Nucleus accumbens (tissue), 56 donors: ENCODE results near the gene CAND2.
A peak's percentile ranks its signal among the peaks of the same experiment; 100 is the strongest.

Source experiments
- DNase-seq, 56 donors: peaks; one replicate each; lab custom pipeline; 2025; lab: John Stamatoyannopoulos, UW

CAND2 gene

DNA sequence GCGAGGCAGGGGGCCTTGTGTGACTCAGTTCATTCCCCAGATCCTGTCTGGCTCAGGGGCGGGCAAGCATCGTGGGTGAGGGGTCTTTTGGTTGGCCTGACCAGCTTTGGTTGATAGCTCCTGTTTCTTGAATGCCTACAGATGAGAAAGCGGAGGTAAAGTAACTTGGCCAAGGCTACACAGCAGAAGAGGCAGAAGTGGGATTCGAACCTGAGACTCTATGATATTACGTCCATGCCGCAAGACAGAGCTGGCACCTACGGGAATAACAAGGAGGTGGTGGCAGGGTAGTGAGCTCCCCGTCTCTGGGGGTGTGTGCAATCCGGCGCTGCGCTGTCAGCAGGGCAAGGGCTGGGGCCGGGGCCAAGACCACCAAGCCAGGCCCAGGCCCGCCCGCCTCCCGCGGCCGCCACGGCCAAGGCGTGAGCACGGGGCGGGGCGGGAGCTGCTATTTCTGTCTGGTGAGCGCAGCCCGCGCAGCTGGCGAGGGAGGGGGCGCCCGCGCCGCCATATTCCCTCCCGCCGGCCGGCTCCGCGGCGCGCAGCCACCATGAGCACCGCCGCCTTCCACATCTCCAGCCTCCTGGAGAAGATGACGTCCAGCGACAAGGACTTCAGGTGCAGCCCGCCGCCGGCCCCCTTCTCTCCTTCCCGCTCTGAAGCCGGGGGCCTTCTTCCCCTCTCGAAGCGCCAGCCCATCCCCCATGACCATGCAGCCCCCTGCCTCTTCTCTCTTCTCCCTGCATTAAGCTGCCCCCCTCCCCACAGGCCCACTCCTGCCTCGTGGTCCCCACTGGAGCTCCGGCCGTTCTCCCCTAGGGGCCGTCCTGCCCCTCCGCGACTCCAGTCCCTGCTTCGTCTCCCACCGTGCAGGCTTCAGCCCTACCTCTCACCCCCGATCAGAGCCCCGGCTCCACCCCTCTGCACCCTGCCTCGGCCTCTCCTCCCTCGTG is at the start of gene CAND2:
TSS of gene CAND2 (plus strand) at position 510 of the 953 bp plus-strand sequence. CDS start at position 551, 41 bp downstream.
- peak in 49 of 56 donors; percentile 13 to 82 (median 46) for DNase-seq

GRCh38 chr3:12748477-12748876 is 48.0 kb upstream of the CAND2 start:
- no peak for DNase-seq

- no peak for DNase-seq
Observed at GRCh38 chr3:12750223-12750622, 46.3 kb upstream of the CAND2 start.

- no peak for DNase-seq
Observed at GRCh38 chr3:12750658-12751071, 45.8 kb upstream of the CAND2 start.

- DNase-seq: no peak
Observed at GRCh38 chr3:12751571-12751970, 44.9 kb upstream of the CAND2 start.

GRCh38 chr3:12752102-12752501 is 44.4 kb upstream of the CAND2 start:
- no peak for DNase-seq

- no peak for DNase-seq
Observed at GRCh38 chr3:12752809-12753208, 43.7 kb upstream of the CAND2 start.

- no peak for DNase-seq
Observed at GRCh38 chr3:12753275-12754028, 43.0 kb upstream of the CAND2 start.

GRCh38 chr3:12754313-12754712 is 42.2 kb upstream of the CAND2 start:
- DNase-seq: no peak

DNA sequence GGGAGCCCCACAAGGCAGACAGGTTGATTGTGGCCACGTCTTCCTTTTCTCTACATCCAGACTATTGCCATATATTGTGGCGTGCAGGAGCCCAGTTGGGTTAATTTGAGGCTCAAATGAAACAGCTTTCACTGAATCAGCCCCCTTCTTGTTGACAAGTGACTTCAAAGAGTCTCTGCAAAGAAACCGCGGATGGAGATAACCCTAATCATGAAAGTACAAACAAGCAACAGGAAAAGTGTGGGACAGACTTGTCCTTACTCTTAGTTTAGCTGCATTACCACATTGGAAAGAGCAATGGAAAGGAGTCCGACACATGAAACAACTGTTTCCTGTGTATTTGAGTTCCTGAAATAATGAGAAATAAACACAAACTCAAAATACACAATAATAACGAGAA is 40.7 kb upstream of the CAND2 start:
- no peak for DNase-seq

- DNase-seq: no peak
Observed at GRCh38 chr3:12756175-12756574, 40.3 kb upstream of the CAND2 start.

DNA sequence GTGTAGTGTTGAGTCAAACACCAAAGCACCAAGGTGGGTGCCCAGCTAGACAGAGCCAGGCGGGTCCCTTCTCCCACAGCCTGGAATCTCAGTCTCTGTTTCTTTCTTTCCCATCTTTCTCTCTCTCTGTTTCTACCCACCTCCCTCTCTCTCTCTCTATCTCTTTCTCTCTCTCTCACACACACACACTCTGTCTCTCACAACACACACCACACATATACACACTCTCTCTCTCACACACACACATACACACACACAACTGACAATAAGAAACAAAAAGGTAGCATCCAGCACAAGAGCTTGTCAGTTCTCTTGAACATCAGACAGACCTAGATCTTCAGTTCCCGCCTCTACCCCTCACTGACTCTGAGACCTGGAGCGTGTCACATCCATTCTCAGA is 39.8 kb upstream of the CAND2 start:
- DNase-seq: no peak

- no peak for DNase-seq
Observed at GRCh38 chr3:12758025-12758781, 38.3 kb upstream of the CAND2 start.

GRCh38 chr3:12759097-12759679 is 37.3 kb upstream of the CAND2 start, which contains the start of gene TMEM40:
TMEM40 (minus strand) TSS chr3:12759259; CDS start chr3:12749832, 9,427 bp downstream.
- DNase-seq: no peak

DNA sequence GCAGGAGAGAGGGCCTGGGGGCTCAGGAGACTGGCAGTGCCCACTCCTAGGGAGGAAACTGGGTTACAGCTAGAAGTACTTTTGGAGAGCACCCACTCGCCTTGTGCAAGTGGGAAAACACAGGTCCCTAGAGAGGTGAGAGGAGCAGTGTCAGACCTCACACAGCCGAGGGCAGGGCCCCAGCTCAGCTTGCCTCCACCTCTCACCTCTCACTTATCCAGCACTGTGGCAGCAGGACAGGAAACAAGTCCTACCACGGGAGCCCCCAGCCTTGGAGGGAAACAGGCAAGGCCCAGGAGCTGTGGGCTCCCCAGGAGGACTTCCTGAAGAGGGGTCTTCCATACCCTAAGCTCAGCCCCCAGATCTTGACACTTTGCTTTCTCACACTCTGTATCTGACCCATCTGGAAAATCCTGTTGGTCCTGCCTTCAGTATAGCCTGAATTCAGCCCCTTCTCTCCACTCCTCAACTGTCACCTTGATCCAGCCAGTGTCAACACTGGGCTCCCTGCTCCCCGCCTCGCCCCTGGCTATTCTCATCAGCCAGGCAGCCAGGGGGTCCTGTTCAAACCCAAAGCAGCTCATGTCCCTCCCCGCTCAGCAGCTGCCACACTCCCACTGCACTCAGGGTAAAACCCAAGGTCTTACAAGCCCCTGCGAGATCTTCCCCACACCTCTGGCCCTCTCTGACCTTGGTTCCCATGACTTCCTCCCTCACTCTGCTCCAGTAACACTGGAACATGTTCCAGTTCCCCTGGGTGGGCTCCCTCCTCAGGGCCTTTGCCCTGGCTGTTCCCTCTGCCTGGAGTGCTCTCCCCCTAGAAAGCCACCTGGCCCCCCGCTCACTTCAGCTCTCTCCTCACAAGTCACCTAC is 36.6 kb upstream of the CAND2 start:
- no peak for DNase-seq

GRCh38 chr3:12764171-12764776 is 32.2 kb upstream of the CAND2 start:
- no peak for DNase-seq

DNA sequence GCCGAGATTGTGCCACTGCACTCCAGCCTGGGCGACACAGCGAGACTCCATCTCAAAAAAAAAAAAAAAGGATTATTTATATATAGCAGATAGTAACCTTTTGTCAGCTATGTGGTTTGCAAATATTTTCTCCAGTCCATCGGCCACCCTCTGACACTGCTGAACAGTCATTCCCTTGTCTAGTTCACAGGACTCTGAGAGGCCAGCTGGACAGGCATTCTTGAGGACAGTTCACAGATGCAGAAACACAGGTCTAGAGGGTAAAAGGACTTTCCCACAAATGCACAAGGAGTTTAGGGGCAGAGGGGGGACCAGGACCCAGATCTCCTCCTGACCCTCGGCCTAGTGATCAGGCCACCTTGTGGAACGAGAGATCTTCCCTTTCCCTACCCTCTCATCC is 29.9 kb upstream of the CAND2 start:
- no peak for DNase-seq

GRCh38 chr3:12768579-12769527 is 27.6 kb upstream of the CAND2 start:
- no peak for DNase-seq
